HepG2 (cell line): ENCODE data around the gene CHD9. TPM values are rescaled to one million over a fixed set of nuclear protein-coding genes. Genes with fewer than 3 reads are reported as not detected.

Source experiments
- ATAC-seq: fragments of 200-7000 bp; cut with Tn5 transposase; 3 replicates; pipeline ENCODE4 v1.9.1; 2020; ENCODE audit warnings: mild to moderate bottlenecking, moderate library complexity
- BruUV-seq: library from RNA; stranded (reverse); fragments of 400-500 nt; replicated peaks from 2 replicates; lab custom pipeline; 2021; lab: Mats Ljungman, UMichigan
- CTCF ChIA-PET: fragments of 300-600 bp; formaldehyde crosslinking; extraction: SDS; loops from one replicate; lab custom pipeline; 2021; ENCODE audit warnings: low total read pairs, inconsistent platforms, low intra/inter-chr PET ratio; lab: Yijun Ruan, JAX
- POLR2A ChIA-PET: fragments of 350-600 bp; sonication (Branson Sonifier 250); formaldehyde crosslinking; loops from one replicate; lab custom pipeline; 2020; ENCODE audit warnings: antibody characterized with exemption, inconsistent platforms; lab: Yijun Ruan, JAX
- DNase-seq: peaks from one replicate; pipeline ENCODE4 v3.0.0-alpha.2; 2015; ENCODE audit warnings: low spot score
- FAIRE-seq: peaks from 3 replicates; lab custom pipeline; 2011; peaks lifted over from hg19 to GRCh38; lab: Jason Lieb, UNC
- H2AFZ ChIP-seq: one replicate; pipeline ENCODE4 v1.6.1; 2011; ENCODE audit warnings: low read length, inconsistent platforms
- H3K27ac ChIP-seq: fragments of 300-600 bp; 3 replicates; pipeline ENCODE4 v1.8.0; 2011; ENCODE audit warnings: mixed run types, mild to moderate bottlenecking, mixed read lengths, low read length, inconsistent platforms; ENCODE audit not compliant: insufficient read depth; ENCODE audit errors: extremely low read length
- H3K27me3 ChIP-seq, 2 experiments: fragments of 200-600 bp in 1 of 2; 2 replicates in 1 of 2; 3 replicates in 1 of 2; pipeline versions ENCODE4 v1.6.0 to v1.8.0; 2011; ENCODE audit warnings: low read length in 2 of 2, mild to moderate bottlenecking in 2 of 2, moderate library complexity in 2 of 2, inconsistent platforms in 1 of 2; ENCODE audit not compliant: insufficient read depth in 2 of 2, control insufficient read depth in 1 of 2
- H3K36me3 ChIP-seq, 2 experiments: fragments of 200-600 bp in 1 of 2; replicated peaks in 1 of 2; 2 replicates in 1 of 2; 3 replicates in 1 of 2; pipeline versions ENCODE4 v1.5.1 to v1.8.0; 2011; ENCODE audit warnings: low read length in 2 of 2, inconsistent platforms in 1 of 2; ENCODE audit not compliant: insufficient read depth in 2 of 2, control insufficient read depth in 1 of 2
- H3K4me1 ChIP-seq: 2 replicates; pipeline ENCODE4 v1.5.1; 2012; ENCODE audit warnings: low read length, inconsistent platforms; ENCODE audit not compliant: insufficient read depth
- H3K4me2 ChIP-seq: 2 replicates; pipeline ENCODE4 v1.6.0; 2011; ENCODE audit warnings: low read depth, low read length, inconsistent platforms
- H3K4me3 ChIP-seq, 3 experiments: fragments of 200-600 bp in 1 of 3; sonication (generic), shearing (Covaris generic) in 1 of 3; replicated peaks in 1 of 3; 2 replicates each; pipeline ENCODE4 v1.5.1; 2011 to 2016; ENCODE audit warnings: low read length in 3 of 3, inconsistent platforms in 2 of 3, low read depth in 2 of 3, mild to moderate bottlenecking in 2 of 3, control low read depth in 1 of 3, mixed read lengths in 1 of 3; ENCODE audit not compliant: insufficient read depth in 1 of 3
- H3K79me2 ChIP-seq: one replicate; pipeline ENCODE4 v1.6.1; 2011; ENCODE audit warnings: low read length, inconsistent platforms; ENCODE audit not compliant: insufficient read depth
- H3K9ac ChIP-seq: 2 replicates; pipeline ENCODE4 v1.6.0; 2011; ENCODE audit warnings: mild to moderate bottlenecking, low read depth, low read length, inconsistent platforms; ENCODE audit not compliant: insufficient read depth
- H3K9me3 ChIP-seq: 2 replicates; pipeline ENCODE4 v1.5.1; 2012; ENCODE audit warnings: mild to moderate bottlenecking, low read length
- H4K20me1 ChIP-seq: 2 replicates; pipeline ENCODE4 v1.6.0; 2011; ENCODE audit warnings: inconsistent platforms, mild to moderate bottlenecking, low read length, moderate library complexity; ENCODE audit not compliant: insufficient read depth
- CHD4 ChIP-seq: fragments of 200-600 bp; sonication (generic); IDR thresholded peaks from 2 replicates; pipeline ENCODE4 v1.7.0; 2017; ENCODE audit warnings: mild to moderate bottlenecking, low read length, borderline replicate concordance
- NKX3-1 ChIP-seq: sonication (generic); formaldehyde crosslinking; IDR thresholded peaks from 2 replicates; pipeline ENCODE4 v1.5.0; 2020; ENCODE audit warnings: missing genetic modification reagents
- ZNF766 ChIP-seq: sonication (generic); formaldehyde crosslinking; IDR thresholded peaks from 2 replicates; pipeline ENCODE4 v1.5.0; 2020; ENCODE audit warnings: missing genetic modification reagents, borderline replicate concordance
- ZNF768 ChIP-seq: sonication (generic); formaldehyde crosslinking; IDR thresholded peaks from 2 replicates; pipeline ENCODE4 v1.4.0; 2020; ENCODE audit warnings: missing genetic modification reagents
- WGBS: methylation state at CpG from one replicate; pipeline ENCODE4 v1.1.6; 2017; ENCODE audit warnings: low lambda C conversion rate; 5-methylcytosine and 5-hydroxymethylcytosine counted together
- in situ Hi-C: cut with HindIII; loops from 2 replicates; pipeline ENCODE4 v1.10.0; 2017; ENCODE audit warnings: low pct_unique_long_range_greater_than_20kb; ENCODE audit not compliant: extremely low pct_ligation_motif_present
- intact Hi-C: fragments of 100-400 bp; cut with micrococcal nuclease; formaldehyde crosslinking; loops from one replicate; pipeline ENCODE4 v1.10.0; 2022; ENCODE audit not compliant: unreplicated experiment
- polyA plus RNA-seq, 8 experiments: library from polyadenylated mRNA; depleted of rRNA in 3 of 8; stranded (reverse) in 7 of 8; unstranded in 1 of 8; fragments of >200 nt; fragmentation: Illumina TruSeq in 4 of 8; extraction: Trizol in 4 of 8; gene quantifications; 2 replicates each; pipeline versions ENCODE4 v1.2.1 to v1.2.3, GENCODE V29; 2011 to 2016; ENCODE audit warnings: low read depth in 4 of 8, missing spikeins in 1 of 8, mixed read lengths in 1 of 8; ENCODE audit not compliant: insufficient read depth in 1 of 8
- total RNA-seq, 5 experiments: library from RNA; depleted of rRNA; stranded (reverse); fragments of >200 nt; fragmentation: Illumina TruSeq; extraction: Trizol; gene quantifications; 2 replicates each; pipeline ENCODE4 v1.2.3, GENCODE V29; 2016; ENCODE audit warnings: low read depth in 1 of 5
- TF ChIP-seq, protein P1 (sequence below): sonication (generic); formaldehyde crosslinking; IDR thresholded peaks from 2 replicates; pipeline ENCODE4 v1.4.0; 2020; ENCODE audit warnings: missing genetic modification reagents

Gene CHD9
- total and polyA plus RNA-seq, 2 of the 13 experiments (the other 11 are each of a cell fraction or from before 2014, with no cell fraction given), result 23.4 to 27.7 TPM

DNA sequence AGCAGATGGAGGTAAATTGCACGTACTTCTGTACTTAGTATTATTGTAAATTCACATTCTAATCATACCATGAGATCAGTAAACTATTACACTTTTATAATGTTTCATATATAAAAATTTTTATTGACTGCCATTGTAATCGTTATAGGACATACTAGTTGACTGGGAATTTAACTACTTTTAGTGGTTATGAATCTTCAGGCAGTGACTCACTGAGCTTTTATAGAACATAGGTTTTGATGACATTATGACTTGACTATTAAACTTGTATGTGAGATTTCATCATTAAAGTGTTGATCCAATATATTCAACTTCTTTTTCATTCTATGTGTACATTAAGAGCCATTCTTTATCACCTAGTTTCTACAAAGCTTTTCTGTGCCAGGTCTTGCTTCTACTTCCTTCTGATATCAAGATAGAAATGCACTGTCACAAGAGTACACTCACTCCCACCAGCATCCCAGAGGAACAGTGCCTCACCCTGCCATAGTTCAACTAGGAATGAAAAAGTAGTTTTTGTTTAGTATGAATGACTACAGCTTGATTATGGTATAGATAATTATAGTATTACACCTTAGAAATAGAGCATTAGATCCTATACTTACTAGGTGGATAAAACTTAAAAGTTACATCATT is 237.1 kb downstream of the CHD9 start:
- TF ChIP-seq, protein P1, sequence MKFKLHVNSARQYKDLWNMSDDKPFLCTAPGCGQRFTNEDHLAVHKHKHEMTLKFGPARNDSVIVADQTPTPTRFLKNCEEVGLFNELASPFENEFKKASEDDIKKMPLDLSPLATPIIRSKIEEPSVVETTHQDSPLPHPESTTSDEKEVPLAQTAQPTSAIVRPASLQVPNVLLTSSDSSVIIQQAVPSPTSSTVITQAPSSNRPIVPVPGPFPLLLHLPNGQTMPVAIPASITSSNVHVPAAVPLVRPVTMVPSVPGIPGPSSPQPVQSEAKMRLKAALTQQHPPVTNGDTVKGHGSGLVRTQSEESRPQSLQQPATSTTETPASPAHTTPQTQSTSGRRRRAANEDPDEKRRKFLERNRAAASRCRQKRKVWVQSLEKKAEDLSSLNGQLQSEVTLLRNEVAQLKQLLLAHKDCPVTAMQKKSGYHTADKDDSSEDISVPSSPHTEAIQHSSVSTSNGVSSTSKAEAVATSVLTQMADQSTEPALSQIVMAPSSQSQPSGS, result no peak
- TF ChIP-seq ZNF766, result no peak
- no peak for TF ChIP-seq ZNF768 (CRISPR knock-in tag)
- Histone ChIP-seq H3K4me2 (no peak overlapping the region), H3K79me2 (no peaks in the 10 kb centered on the region), H3K36me3 (peaks cover 21 to 70% of the 10 kb centered on the region in 2 experiments), H2AFZ (no peak overlapping the region), H3K4me1 (no peaks in the 10 kb centered on the region), H3K27me3 (no peaks in the 10 kb centered on the region), H3K27ac (no peak overlapping the region), H3K4me3 (no peak overlapping the region), H3K9ac (no peak overlapping the region), H3K9me3 (no peaks in the 10 kb centered on the region), H4K20me1 (no peaks in the 10 kb centered on the region)
- FAIRE-seq, result no peak
- in situ Hi-C loops (no loop called here), intact Hi-C loops (loop anchor here (1.0 kb wide), 1 partner anchor 9 kb away; no protein-coding TSS in a partner anchor)
- no peak for ATAC-seq
- no TSS peak for BruUV-seq
- 95% methylated on average over 2 of the region's 2 CpGs for WGBS
- no peak for DNase-seq
- CTCF ChIA-PET, result no interaction called here
- POLR2A ChIA-PET, result no interaction called here

DNA sequence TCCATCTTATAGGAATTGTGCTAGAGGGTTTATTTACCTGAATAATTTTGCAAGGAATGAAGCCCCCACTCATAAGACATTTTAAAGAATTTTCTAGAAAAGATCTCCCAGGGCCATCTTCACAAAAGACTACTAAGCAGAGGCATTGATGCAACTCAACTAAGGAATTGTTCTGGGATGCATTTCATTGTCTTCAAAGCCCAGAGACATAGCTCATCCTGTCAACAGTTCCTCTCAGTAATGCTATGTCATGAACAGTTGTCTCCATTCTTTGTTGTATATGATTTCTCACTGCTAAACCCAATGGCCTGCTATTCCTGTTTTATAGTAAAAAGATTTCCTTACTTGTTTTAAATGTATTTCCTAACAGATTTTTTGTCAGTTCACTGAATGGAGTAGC is 242.7 kb downstream of the CHD9 start:
- no peak overlapping the region for H3K27ac ChIP-seq
- intact Hi-C loops, result no loop called here
- H3K4me3 ChIP-seq, result no peak overlapping the region
- CTCF ChIA-PET, result no interaction called here
- POLR2A ChIA-PET, result no interaction called here
- peaks cover 20 to 56% of the 10 kb centered on the region in 2 experiments for H3K36me3 ChIP-seq
- no peak overlapping the region for H2AFZ ChIP-seq
- H3K27me3 ChIP-seq, result no peaks in the 10 kb centered on the region
- ATAC-seq (no peak), FAIRE-seq (no peak), DNase-seq (no peak)
- no peak for TF ChIP-seq CHD4
- TF ChIP-seq NKX3-1 (CRISPR knock-in tag), result no peak
- H4K20me1 ChIP-seq, result no peaks in the 10 kb centered on the region
- in situ Hi-C loops, result no loop called here
- H3K4me1 ChIP-seq, result no peaks in the 10 kb centered on the region
- H3K79me2 ChIP-seq, result no peaks in the 10 kb centered on the region
- TSS peak; percentile 19 for BruUV-seq
- no peaks in the 10 kb centered on the region for H3K9me3 ChIP-seq
- no peak overlapping the region for H3K4me2 ChIP-seq
- no peak overlapping the region for H3K9ac ChIP-seq
